GM10248 (cell line): ENCODE measurements around the gene AQP10.

ENCODE experiments used
- CTCF ChIA-PET: fragments of 300-600 bp; sonication (Branson Sonifier 250); formaldehyde crosslinking; extraction: SDS; loops from one replicate; lab custom pipeline; 2021; ENCODE audit warnings: antibody characterized with exemption; lab: Yijun Ruan, JAX
- POLR2A ChIA-PET: fragments of 350-650 bp; sonication (Branson Sonifier 250); formaldehyde crosslinking; extraction: SDS; loops from one replicate; lab custom pipeline; 2020; ENCODE audit warnings: antibody characterized with exemption; lab: Yijun Ruan, JAX
- DNase-seq: peaks from one replicate; pipeline ENCODE4 v3.0.0; 2012; ENCODE audit errors: extremely low spot score
- CTCF ChIP-seq: IDR thresholded peaks from 2 replicates; pipeline ENCODE4 v1.5.1; 2012; ENCODE audit warnings: mild to moderate bottlenecking, low read depth; ENCODE audit errors: extremely low read depth, missing control alignments, control extremely low read depth

Gene AQP10

GRCh38 chr1:154324669-154325582 lies 4.0 kb downstream of the AQP10 start, which contains the start of gene ATP8B2:
ATP8B2 (plus strand) TSS chr1:154325525; CDS start chr1:154328142, 2,617 bp downstream.
- ChIA-PET CTCF (interaction anchor here (0.9 to 15.6 kb wide), 12 partner anchors 10 to 148 kb away, joined by 3 to 211 read pairs (median 3); no protein-coding TSS in a partner anchor), POLR2A (no interaction called here)
- peak; percentile 82 for TF ChIP-seq CTCF
- DNase-seq: peak; percentile 90

GRCh38 chr1:154325583-154326545 lies 5.0 kb downstream of the AQP10 start:
- ChIA-PET POLR2A (interaction anchor here (0.5 to 0.6 kb wide), 2 partner anchors 11 to 160 kb away, joined by 3 to 5 read pairs; no protein-coding TSS in a partner anchor), CTCF (interaction anchor here (0.8 to 15.6 kb wide), 15 partner anchors 9 to 360 kb away, joined by 3 to 211 read pairs (median 4); no protein-coding TSS in a partner anchor)
- TF ChIP-seq CTCF: peak; percentile 14
- peak; percentile 50 for DNase-seq

GRCh38 chr1:154326546-154327465 lies 5.9 kb downstream of the AQP10 start:
- ChIA-PET POLR2A (no interaction called here), CTCF (interaction anchor here (1.0 to 15.6 kb wide), 11 partner anchors 8 to 361 kb away, joined by 3 to 211 read pairs (median 6); no protein-coding TSS in a partner anchor)
- TF ChIP-seq CTCF: no peak
- DNase-seq: no peak

GRCh38 chr1:154327466-154328317 lies 6.8 kb downstream of the AQP10 start:
- ChIA-PET CTCF (interaction anchor here (0.7 to 15.6 kb wide), 11 partner anchors 7 to 219 kb away, joined by 3 to 211 read pairs (median 6); no protein-coding TSS in a partner anchor), POLR2A (no interaction called here)
- no peak for TF ChIP-seq CTCF
- no peak for DNase-seq
